GM18519 (cell line): ENCODE measurements around the gene IL19.
"Not testable (repeated sequence)": the region's sequence is repeated elsewhere in the genome, so short reads cannot be mapped to it uniquely, and the experiment has no call there.

Experiments
- ATAC-seq: cut with Tn5 transposase; IDR thresholded peaks from one replicate; pipeline ENCODE4 v1.9.1; 2021; ENCODE audit warnings: mild to moderate bottlenecking, moderate library complexity; ENCODE audit not compliant: unreplicated experiment, low FRiP score

Gene IL19

GRCh38 chr1:206852662-206853061, 82.1 kb downstream of the IL19 start:
- not testable (repeated sequence) for ATAC-seq

DNA sequence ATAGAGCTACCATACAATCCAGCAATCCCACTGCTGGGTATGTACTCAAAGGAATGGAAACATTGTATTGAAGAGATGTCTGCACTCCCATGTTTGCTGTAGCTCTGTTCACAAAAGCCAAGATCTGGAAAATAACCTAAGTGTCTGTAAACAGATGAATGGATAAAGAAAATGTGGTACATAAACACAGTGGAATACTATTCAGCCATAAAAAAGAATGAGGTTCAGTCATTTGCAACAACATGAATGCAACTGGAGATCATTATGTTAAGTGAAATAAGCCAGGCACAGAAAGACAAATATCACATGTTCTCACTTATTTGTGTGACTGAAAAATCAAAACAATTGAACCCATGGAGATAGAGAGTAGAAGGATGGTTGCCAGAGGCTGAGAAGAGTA, 83.1 kb downstream of the IL19 start:
- ATAC-seq = not testable (repeated sequence)

GRCh38 chr1:206854401-206855129, 84.0 kb downstream of the IL19 start:
- no peak for ATAC-seq

DNA sequence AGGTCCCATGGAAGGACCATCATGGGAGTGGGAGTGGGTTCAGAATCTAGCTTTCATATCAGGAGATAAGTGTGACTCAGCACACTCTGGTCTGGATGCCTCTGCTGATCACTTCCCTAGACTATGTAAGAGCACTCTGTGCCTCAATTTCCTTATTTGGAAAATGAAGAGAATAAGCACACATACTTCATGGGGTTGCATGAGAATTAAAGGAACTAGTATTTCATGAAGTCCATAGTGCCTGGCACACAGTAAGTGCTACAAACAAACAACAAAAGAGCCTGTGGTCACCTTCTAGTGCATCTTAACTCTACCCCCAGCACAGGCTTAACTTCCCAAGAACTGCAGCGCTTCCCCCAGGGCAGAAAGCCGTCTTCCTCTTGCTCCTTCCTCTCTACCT, 85.3 kb downstream of the IL19 start:
- no peak for ATAC-seq

- no peak for ATAC-seq
Observed at GRCh38 chr1:206856674-206857464, 86.3 kb downstream of the IL19 start.

- ATAC-seq = no peak
Observed at GRCh38 chr1:206859082-206859521, 88.5 kb downstream of the IL19 start.

GRCh38 chr1:206860165-206860564, 89.6 kb downstream of the IL19 start:
- no peak for ATAC-seq

- no peak for ATAC-seq
Observed at GRCh38 chr1:206863266-206863665, 92.7 kb downstream of the IL19 start.

DNA sequence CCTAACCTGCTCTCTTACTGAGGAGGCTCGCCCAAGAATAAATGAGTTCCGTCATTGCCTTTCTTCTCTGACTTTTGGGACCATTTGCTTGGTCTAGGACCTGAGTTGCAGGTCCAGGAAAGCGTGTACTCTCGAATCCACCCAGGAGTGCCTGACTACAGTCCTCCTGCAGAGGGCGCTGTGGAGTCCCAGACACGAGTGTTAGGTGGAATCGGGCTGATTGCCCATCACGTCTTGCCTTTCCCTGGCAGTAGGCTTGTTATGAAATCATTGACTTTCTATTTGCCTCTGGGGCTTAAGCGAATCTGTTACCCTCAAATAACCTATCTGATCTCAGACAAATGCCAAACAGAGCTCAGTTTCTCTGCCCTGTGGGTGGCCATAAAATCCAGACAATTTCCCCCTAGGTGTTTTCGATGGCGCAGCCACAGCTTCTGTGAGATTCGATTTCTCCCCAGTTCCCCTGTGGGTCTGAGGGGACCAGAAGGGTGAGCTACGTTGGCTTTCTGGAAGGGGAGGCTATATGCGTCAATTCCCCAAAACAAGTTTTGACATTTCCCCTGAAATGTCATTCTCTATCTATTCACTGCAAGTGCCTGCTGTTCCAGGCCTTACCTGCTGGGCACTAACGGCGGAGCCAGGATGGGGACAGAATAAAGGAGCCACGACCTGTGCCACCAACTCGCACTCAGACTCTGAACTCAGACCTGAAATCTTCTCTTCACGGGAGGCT, 94.5 kb downstream of the IL19 start, which contains the start of gene IL20:
Gene IL20, plus strand, starts transcription at position 685 of the 733 bp plus-strand sequence. CDS start 230 bp downstream, outside the sequence.
- no peak for ATAC-seq

GRCh38 chr1:206866062-206866461, 95.5 kb downstream of the IL19 start:
- no peak for ATAC-seq

GRCh38 chr1:206867239-206867638, 96.7 kb downstream of the IL19 start:
- ATAC-seq = no peak

DNA sequence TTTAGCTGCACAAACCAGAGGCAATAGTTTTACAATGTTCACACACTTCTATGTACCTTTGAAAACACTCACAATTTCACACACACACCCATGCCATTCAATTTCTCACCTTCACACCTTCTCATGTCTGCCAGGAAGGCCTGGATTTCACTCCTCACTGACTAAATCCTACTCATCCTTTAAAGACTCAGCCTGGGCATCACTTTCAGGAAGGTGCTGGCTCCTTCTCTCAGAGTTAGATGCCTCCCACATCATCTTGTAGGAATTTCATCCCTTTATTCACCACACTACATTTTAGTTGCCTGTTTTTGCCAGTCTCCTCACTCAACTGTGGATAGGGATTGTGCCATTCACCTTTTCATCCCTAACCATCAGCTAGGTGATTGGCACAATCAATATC, 97.1 kb downstream of the IL19 start:
- no peak for ATAC-seq

DNA sequence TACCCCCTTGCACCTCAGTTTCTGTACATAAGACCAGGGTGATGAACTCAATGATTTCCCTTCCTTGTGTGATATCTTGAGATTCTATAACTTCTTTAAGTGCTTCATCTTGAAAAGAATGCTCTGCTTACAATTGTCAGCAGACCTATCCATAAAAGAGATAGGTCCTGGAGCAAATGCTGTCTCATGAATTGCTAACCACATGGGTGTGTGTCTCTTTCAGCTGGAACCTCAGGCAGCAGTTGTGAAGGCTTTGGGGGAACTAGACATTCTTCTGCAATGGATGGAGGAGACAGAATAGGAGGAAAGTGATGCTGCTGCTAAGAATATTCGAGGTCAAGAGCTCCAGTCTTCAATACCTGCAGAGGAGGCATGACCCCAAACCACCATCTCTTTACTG, 97.7 kb downstream of the IL19 start:
- ATAC-seq = no peak

GRCh38 chr1:206872139-206872538, 101.6 kb downstream of the IL19 start:
- ATAC-seq = no peak

GRCh38 chr1:206873603-206874188, 103.1 kb downstream of the IL19 start:
- ATAC-seq = no peak

DNA sequence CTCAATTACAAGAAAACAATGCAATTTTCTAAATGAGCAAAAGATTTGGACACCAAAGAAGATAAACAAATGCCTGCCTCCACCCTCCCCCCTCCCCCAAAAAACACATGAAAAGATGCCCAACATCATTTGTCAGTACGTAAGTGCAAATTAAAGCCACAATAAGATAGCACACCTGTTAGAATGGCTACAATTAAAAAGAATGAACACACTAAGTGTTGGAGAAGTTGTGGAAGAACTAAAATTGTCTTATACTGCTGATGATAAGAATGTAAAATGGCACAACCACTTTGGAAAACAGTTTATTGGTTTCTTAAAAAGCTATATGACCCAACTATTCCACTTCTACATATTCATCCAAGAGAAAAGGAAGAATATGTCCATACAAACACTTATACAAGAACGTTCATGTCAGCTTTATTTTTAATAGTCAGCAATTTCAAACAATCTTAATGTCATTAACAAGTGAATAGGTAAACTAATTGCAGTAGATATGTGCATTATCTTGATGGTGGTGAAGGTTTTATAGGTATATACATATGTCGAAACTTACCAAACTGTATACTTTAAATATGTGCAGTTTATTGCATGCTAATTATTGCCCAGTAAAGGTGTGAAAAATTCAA, 105.3 kb downstream of the IL19 start:
- no peak for ATAC-seq

- no peak for ATAC-seq
Observed at GRCh38 chr1:206878456-206878855, 107.9 kb downstream of the IL19 start.

GRCh38 chr1:206880314-206880713, 109.7 kb downstream of the IL19 start:
- no peak for ATAC-seq

DNA sequence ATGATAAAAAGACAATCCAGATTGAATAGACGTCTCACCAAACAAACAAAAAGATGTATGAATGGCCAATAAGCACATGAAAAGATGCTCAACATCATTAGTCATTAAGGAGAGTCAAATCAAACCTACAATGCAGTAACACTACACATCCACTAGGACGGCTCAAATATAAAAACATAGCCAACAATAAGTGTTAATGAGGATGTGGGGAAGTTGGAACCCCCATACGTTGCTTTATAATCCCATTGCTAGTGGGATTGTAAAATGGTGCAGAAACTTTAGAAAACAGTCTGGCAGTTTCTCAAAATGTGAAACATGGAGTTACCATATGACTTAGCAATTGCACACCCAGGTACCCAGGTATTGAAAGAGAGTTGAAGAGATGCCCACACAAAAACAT, 112.0 kb downstream of the IL19 start:
- no peak for ATAC-seq

DNA sequence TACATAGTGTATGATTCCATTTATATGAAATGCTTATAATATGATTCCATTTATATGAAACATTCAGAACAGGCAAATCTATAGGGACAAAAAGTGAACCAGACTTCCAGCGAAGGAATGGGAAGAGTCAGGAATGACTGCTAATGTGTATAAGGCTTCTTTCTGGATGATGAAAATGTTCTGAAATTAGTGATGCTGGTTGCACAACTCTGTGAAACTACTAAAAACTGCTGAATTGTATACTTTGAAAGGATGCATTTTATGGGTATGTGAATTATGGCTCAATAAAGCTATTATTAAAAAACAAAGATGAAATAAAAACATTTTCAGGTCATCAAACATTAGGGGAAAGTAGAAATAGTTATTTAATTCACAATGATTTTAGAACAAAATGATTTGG, 112.6 kb downstream of the IL19 start:
- no peak for ATAC-seq
